Fibroblast of lung (primary cell): ENCODE data around the gene LRRFIP1. TPM values are rescaled to one million over a fixed set of nuclear protein-coding genes. Genes with fewer than 3 reads are reported as not detected.

Source experiments
- DNase-seq, 2 donors: peaks; one replicate each; pipeline versions ENCODE4 v3.0.0 to v3.0.0-alpha.2; 2010; ENCODE audit warnings: low read depth in 2 of 2
- H2AFZ ChIP-seq: 2 replicates; pipeline ENCODE4 v1.5.1; 2012; ENCODE audit warnings: low read length, control low read depth, inconsistent platforms
- H3K27ac ChIP-seq: 2 replicates; pipeline ENCODE4 v1.5.1; 2011; ENCODE audit warnings: low read length, control low read depth; ENCODE audit not compliant: insufficient read depth
- H3K27me3 ChIP-seq: 2 replicates; pipeline ENCODE4 v1.5.1; 2011; ENCODE audit warnings: mild to moderate bottlenecking, low read length; ENCODE audit not compliant: control insufficient read depth, insufficient read depth
- H3K36me3 ChIP-seq: 2 replicates; pipeline ENCODE4 v1.5.1; 2011; ENCODE audit warnings: low read length; ENCODE audit not compliant: control insufficient read depth, insufficient read depth
- H3K4me1 ChIP-seq: 2 replicates; pipeline ENCODE4 v1.5.1; 2011; ENCODE audit warnings: low read length; ENCODE audit not compliant: control insufficient read depth, insufficient read depth; ENCODE audit errors: extremely low read depth
- H3K4me2 ChIP-seq: 2 replicates; pipeline ENCODE4 v1.5.1; 2011; ENCODE audit warnings: low read length, control low read depth; ENCODE audit not compliant: insufficient read depth; ENCODE audit errors: extremely low read depth
- H3K4me3 ChIP-seq, 4 experiments: fragments of 200-600 bp in 1 of 4; sonication (generic) in 1 of 4; replicated peaks in 1 of 4; 2 replicates each; pipeline ENCODE4 v1.5.1; 2011 to 2016; ENCODE audit warnings: low read length in 4 of 4, low read depth in 3 of 4, mild to moderate bottlenecking in 3 of 4, control low read depth in 2 of 4, inconsistent platforms in 1 of 4, mixed read lengths in 1 of 4; ENCODE audit not compliant: insufficient read depth in 1 of 4; ENCODE audit errors: control extremely low read depth in 1 of 4
- H3K79me2 ChIP-seq: 2 replicates; pipeline ENCODE4 v1.5.1; 2012; ENCODE audit warnings: mild to moderate bottlenecking, low read length, inconsistent platforms; ENCODE audit not compliant: control insufficient read depth, insufficient read depth
- H3K9ac ChIP-seq: 2 replicates; pipeline ENCODE4 v1.5.1; 2011; ENCODE audit warnings: mild to moderate bottlenecking, low read length, control low read depth; ENCODE audit not compliant: insufficient read depth
- H3K9me3 ChIP-seq: 2 replicates; pipeline ENCODE4 v1.5.1; 2012; ENCODE audit warnings: low read depth, low read length; ENCODE audit not compliant: control insufficient read depth, insufficient read depth
- H4K20me1 ChIP-seq: 2 replicates; pipeline ENCODE4 v1.5.1; 2011; ENCODE audit warnings: low read length; ENCODE audit not compliant: control insufficient read depth, insufficient read depth; ENCODE audit errors: extremely low read depth
- EZH2 ChIP-seq: IDR thresholded peaks from 2 replicates; pipeline ENCODE4 v1.5.1; 2012; ENCODE audit warnings: low read length, control low read depth, mild to moderate bottlenecking; ENCODE audit errors: missing control alignments
- polyA plus RNA-seq, 2 donors: library from polyadenylated mRNA; depleted of rRNA in 1 of 2; stranded (reverse) in 1 of 2; unstranded in 1 of 2; fragments of >200 nt; gene quantifications; 2 replicates each; pipeline ENCODE4 v1.2.1, GENCODE V29; 2011 to 2012; ENCODE audit warnings: missing spikeins in 1 of 2
- total RNA-seq: library from RNA; depleted of rRNA; stranded (reverse); fragments of >200 nt; gene quantifications from 2 replicates; pipeline ENCODE4 v1.2.1, GENCODE V29; 2014
- TF ChIP-seq, protein P1 (sequence below), 2 donors: IDR thresholded peaks in 1 of 2; conservative IDR thresholded peaks in 1 of 2; 1 replicate in 1 of 2; 2 replicates in 1 of 2; pipeline ENCODE4 v1.5.1; 2011 to 2012; ENCODE audit warnings: low read length in 2 of 2, control low read depth in 1 of 2, inconsistent platforms in 1 of 2, low read depth in 1 of 2, mild to moderate bottlenecking in 1 of 2

The LRRFIP1 gene
- total and polyA plus RNA-seq, 2 donors (not counting 1 experiment from before 2014, with no cell fraction given), result 58.1 to 113 TPM

DNA sequence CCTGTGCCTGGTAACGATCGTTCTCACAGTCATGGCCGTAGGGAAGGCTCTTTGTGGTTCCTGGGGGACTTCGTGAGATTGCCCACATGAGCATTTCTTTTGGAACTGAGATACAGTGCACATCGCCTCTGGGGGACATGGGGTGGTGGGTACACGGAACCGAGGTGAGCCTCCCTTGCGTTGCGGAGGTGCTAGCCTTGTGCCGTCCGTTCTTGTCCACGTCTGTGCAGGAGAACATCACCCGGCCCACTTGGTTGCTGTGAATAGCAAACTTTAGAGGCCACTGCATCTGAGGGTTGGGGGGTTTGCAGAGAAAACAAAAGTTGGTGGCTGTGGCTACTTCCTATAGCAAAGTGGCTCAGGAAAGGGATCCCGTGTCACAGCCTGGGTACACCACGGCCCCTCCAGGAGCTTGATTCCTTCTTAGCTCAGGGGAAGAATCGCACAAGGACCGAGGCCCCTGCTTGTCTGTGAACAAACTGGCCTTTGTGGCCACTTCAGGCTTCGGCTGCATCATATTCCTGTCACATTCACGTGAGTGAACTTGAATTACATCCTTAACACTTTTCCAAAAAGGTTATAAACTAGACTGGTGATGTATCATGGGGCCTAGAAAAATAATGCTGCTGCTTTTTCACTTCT lies 72.6 kb downstream of the LRRFIP1 start:
- Histone ChIP-seq H3K4me1 (peaks cover 49% of the 10 kb centered on the region), H3K79me2 (peaks cover 86% of the 10 kb centered on the region), H3K9me3 (no peaks in the 10 kb centered on the region), H3K9ac (no peak overlapping the region), H3K4me3 (no peak overlapping the region), H3K27ac (peak overlapping the region; percentile 72), H3K4me2 (no peak overlapping the region), H3K27me3 (no peaks in the 10 kb centered on the region), H2AFZ (no peak overlapping the region), H4K20me1 (no peaks in the 10 kb centered on the region), H3K36me3 (peaks cover 2% of the 10 kb centered on the region)
- no peak for TF ChIP-seq EZH2
- TF ChIP-seq, protein P1, sequence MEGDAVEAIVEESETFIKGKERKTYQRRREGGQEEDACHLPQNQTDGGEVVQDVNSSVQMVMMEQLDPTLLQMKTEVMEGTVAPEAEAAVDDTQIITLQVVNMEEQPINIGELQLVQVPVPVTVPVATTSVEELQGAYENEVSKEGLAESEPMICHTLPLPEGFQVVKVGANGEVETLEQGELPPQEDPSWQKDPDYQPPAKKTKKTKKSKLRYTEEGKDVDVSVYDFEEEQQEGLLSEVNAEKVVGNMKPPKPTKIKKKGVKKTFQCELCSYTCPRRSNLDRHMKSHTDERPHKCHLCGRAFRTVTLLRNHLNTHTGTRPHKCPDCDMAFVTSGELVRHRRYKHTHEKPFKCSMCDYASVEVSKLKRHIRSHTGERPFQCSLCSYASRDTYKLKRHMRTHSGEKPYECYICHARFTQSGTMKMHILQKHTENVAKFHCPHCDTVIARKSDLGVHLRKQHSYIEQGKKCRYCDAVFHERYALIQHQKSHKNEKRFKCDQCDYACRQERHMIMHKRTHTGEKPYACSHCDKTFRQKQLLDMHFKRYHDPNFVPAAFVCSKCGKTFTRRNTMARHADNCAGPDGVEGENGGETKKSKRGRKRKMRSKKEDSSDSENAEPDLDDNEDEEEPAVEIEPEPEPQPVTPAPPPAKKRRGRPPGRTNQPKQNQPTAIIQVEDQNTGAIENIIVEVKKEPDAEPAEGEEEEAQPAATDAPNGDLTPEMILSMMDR (conservative IDR thresholded peaks at IDR 0.05 in 1 of 2, IDR thresholded peaks at IDR 0.05 in 1 of 2; ENCODE audit: low read depth in 1 of 2, low read length in 2 of 2), result no peak
- no peak for DNase-seq

DNA sequence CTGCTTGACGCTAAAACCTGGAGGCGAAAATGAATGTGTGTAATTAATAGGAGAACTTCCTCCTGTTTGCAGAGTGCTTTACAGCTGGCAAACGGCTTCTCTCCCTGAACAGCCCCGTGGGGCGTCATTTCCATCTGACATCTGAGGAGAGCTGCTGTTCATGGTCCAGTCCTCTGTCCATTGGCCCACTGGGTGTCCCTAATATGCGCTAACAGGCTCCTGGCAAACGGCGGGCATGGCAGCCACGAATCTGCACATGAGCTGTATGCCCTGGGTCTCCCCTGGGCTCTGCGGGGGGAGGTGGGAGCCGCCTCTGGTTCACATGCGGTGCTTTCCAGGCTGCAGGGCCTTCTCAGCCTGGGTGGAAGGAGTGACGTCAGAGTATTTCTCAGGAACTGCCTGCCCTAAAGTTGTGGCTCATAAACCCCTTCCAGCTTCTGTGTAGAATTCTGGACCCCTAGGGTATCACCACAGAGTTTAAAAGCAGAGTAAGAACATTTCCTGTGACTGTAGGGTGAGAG lies 73.2 kb downstream of the LRRFIP1 start:
- Histone ChIP-seq H4K20me1 (no peaks in the 10 kb centered on the region), H3K27ac (peak overlapping the region; percentile 72), H3K27me3 (no peaks in the 10 kb centered on the region), H3K4me2 (no peak overlapping the region), H3K79me2 (peaks cover 89% of the 10 kb centered on the region), H3K36me3 (peaks cover 2% of the 10 kb centered on the region), H2AFZ (no peak overlapping the region), H3K4me1 (peaks cover 47% of the 10 kb centered on the region), H3K9ac (peak overlapping the region; percentile 32), H3K9me3 (no peaks in the 10 kb centered on the region), H3K4me3 (no peak overlapping the region)
- peak; percentile 78 to 83 for DNase-seq
- TF ChIP-seq, protein P1 (conservative IDR thresholded peaks at IDR 0.05 in 1 of 2, IDR thresholded peaks at IDR 0.05 in 1 of 2; ENCODE audit: low read depth in 1 of 2, low read length in 2 of 2), result no peak
- TF ChIP-seq EZH2, result no peak

DNA sequence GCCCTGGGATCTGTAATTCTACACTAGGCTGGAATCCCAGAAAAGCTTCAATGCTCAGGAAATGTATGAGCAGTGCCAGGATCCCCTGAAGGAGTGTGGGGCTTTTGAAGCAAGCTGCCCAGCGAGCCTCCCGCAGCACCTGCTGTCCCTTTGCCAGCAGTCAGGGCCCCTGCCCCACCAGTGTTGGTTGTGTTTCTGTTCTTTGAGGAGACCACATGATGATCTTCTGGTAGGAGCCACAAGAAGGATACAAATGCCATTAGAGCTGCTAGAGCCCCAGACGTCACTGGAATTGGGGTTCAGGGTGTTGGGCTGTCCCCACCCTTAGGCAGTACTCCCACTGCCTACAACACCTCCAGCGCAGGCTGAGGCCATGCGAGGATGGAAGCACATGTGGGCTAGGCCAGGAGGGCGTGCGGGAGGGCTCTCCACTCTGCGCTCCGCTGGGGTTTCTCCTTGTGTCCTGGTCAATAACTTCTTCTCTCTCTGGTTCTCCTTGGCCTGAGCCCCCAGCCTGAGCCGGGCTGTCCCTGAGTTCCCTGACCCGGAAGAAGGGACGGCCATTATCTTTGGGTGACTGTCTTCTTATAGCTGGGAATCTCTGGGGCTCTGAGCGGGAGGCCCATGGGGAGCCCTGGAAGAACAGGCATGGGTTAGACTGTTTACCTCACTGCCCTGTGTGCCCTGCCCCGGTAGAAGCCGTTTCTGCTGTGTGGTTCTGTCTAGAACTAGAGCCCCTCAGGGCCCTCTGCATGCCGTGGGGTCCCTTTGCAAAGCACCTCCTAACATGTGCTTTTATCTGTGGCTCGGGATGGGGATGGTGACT lies 73.9 kb downstream of the LRRFIP1 start:
- no peak overlapping the region for H2AFZ ChIP-seq
- peaks cover 2% of the 10 kb centered on the region for H3K36me3 ChIP-seq
- no peaks in the 10 kb centered on the region for H3K27me3 ChIP-seq
- no peak for DNase-seq
- H3K4me3 ChIP-seq, result no peak overlapping the region
- H3K4me2 ChIP-seq, result no peak overlapping the region
- H3K4me1 ChIP-seq, result peaks cover 40% of the 10 kb centered on the region
- H3K9ac ChIP-seq, result peak overlapping the region; percentile 32
- peaks cover 91% of the 10 kb centered on the region for H3K79me2 ChIP-seq
- peak overlapping the region; percentile 72 for H3K27ac ChIP-seq
- H4K20me1 ChIP-seq, result no peaks in the 10 kb centered on the region
- TF ChIP-seq, protein P1 (conservative IDR thresholded peaks at IDR 0.05 in 1 of 2, IDR thresholded peaks at IDR 0.05 in 1 of 2; ENCODE audit: low read depth in 1 of 2, low read length in 2 of 2), result no peak
- TF ChIP-seq EZH2, result no peak
- no peaks in the 10 kb centered on the region for H3K9me3 ChIP-seq
